Right lobe of liver (tissue), 4 donors: Measurements from ENCODE around the gene ABCC9.

ENCODE experiments used
- CTCF ChIP-seq, 4 donors: fragments of 200-600 bp in 3 of 4; fragments of 450-650 bp in 1 of 4; IDR thresholded peaks; one replicate each; pipeline versions ENCODE4 v1.5.1 to v1.8.0; 2016 to 2022; ENCODE audit warnings: antibody characterized with exemption in 4 of 4, mild to moderate bottlenecking in 2 of 4
- POLR2A ChIP-seq: fragments of 450-650 bp; IDR thresholded peaks from one replicate; pipeline ENCODE4 v1.6.1; 2017; ENCODE audit warnings: antibody characterized with exemption, mild to moderate bottlenecking
- donor health status: DM: no; HTN: no; CAD: no.
- donor health status: DM: no; HTN: no; CAD: no.
- donor health status: DM: no; HTN: yes; CAD: no.

DNA sequence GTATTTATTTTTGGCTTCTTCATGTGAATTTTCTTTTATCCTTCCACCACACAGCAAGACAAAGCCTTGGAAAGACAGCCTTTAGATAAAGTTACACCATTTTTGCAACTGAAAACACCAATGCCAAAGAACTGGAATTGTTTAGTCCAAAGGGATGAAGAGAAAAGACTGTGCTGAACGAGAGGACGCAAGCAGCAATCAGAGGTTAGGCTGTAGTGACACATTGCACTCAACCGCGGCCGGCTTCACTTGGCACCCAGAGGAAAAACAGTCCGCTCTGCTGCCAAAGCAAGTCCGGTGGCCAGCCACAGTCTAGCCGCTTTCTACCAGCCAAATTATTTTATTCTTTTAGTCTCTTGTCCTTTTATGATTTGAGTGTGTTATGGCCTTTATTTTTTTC, 117.6 kb downstream of the ABCC9 start:
- TF ChIP-seq CTCF (IDR thresholded peaks at IDR 0.05) = no peak
- no peak for TF ChIP-seq POLR2A
